Measurements from ENCODE around the gene TIMM13. TPM values are rescaled to one million over a fixed set of nuclear protein-coding genes. Genes with fewer than 3 reads are reported as not detected.

Gene TIMM13
- total and polyA plus RNA-seq, 9 of the 15 experiments (the other 6 are each of a cell fraction or from before 2014, with no cell fraction given) = 17.6 to 215 (median 71.8) TPM

- Histone ChIP-seq H3K27me3 (ENCODE audit: control insufficient read depth in 2 of 2, insufficient read depth in 2 of 2, low read length in 2 of 2) (no peaks in the 10 kb centered on the region), H3K79me2 (ENCODE audit: control insufficient read depth, insufficient read depth, low read length) (no peaks in the 10 kb centered on the region), H3K9me1 (ENCODE audit: control insufficient read depth, insufficient read depth, low read length) (no peaks in the 10 kb centered on the region), H3K9ac (ENCODE audit: insufficient read depth in 1 of 2, low read depth in 2 of 2, low read length in 2 of 2) (peak overlapping the region in 1 of 2 experiments; percentile 68; a peak in 2 of 4 replicates), H3K9me3 (replicated peaks; ENCODE audit: control insufficient read depth, insufficient read depth, low read depth, low read length) (no peaks in the 10 kb centered on the region), H3K4me2 (ENCODE audit: insufficient read depth, low read length) (no peak overlapping the region), H2AFZ (ENCODE audit: low read depth, low read length) (peak overlapping the region; percentile 51; the same call in 1 of the 2 replicates), H4K20me1 (replicated peaks; ENCODE audit: control insufficient read depth, insufficient read depth, low read length) (no peaks in the 10 kb centered on the region), H3K36me3 (ENCODE audit: control insufficient read depth, insufficient read depth, low read length) (no peaks in the 10 kb centered on the region), H3K27ac (ENCODE audit: extremely low read depth, low read depth, low read length) (no peak overlapping the region), H3K4me3 (no peak overlapping the region), H3K4me1 (replicated peaks in 1 of 2; ENCODE audit: control insufficient read depth in 2 of 2, insufficient read depth in 2 of 2, low read length in 2 of 2) (peaks cover 6 to 7% of the 10 kb centered on the region in 2 experiments; a peak in 3 of 5 replicates)
- BruUV-seq (replicated peaks) = no TSS peak
- DNase-seq (ENCODE audit: extremely low read depth in 1 of 4, low spot score in 3 of 4) = peak in 3 of 4 experiments; percentile 57 to 59 (median 58)
- in situ Hi-C loops (cut with MboI) = no loop called here
- 23% methylated on average over 23 of the region's 23 CpGs for WGBS (ENCODE audit: insufficient coverage, low coverage, missing lambda C conversion rate)
- intact Hi-C loops (cut with micrococcal nuclease) = no loop called here
- peak; percentile 63 for ATAC-seq
- CTCF ChIA-PET (ENCODE audit: low intra/inter-chr PET ratio) = no interaction called here
- peak; percentile 49 for FAIRE-seq
- POLR2A ChIA-PET = interaction anchor here (0.7 to 1.1 kb wide), 3 partner anchors 12 to 110 kb away, joined by 3 to 5 read pairs (median 4); partner anchors contain the start of gene LMNB2
- 0 out of 6 replicates have a peak, but pooled peaks of 1 of the 3 experiments have one; percentile 4 for TF ChIP-seq CTCF (IDR thresholded peaks at IDR 0.05 in 2 of 3, conservative IDR thresholded peaks at IDR 0.05 in 1 of 3; ENCODE audit: insufficient read depth in 2 of 3, low read depth in 1 of 3, low read length in 3 of 3)
- 0 out of 4 replicates have a peak, but pooled peaks of 1 of the 2 experiments have one; percentile 24 for TF ChIP-seq HDAC1 (IDR thresholded peaks at IDR 0.05)
- TF ChIP-seq ZNF766 (CRISPR knock-in tag; conservative IDR thresholded peaks at IDR 0.05) = no peak
- TF ChIP-seq ZNF407 (IDR thresholded peaks at IDR 0.05; ENCODE audit: low read depth) = peak; percentile 64; the same call in 1 of the 2 replicates
These were observed 41.9 kb upstream of the TIMM13 start for GRCh38 chr19:2469102-2469914.

Measured in K562 (cell line).